SK-N-DZ (cell line): ENCODE measurements around the gene TBX4.

Experiments used
- DNase-seq: peaks from one replicate; pipeline ENCODE4 v3.0.0-alpha.2; 2015; ENCODE audit warnings: low spot score

The TBX4 gene

DNA sequence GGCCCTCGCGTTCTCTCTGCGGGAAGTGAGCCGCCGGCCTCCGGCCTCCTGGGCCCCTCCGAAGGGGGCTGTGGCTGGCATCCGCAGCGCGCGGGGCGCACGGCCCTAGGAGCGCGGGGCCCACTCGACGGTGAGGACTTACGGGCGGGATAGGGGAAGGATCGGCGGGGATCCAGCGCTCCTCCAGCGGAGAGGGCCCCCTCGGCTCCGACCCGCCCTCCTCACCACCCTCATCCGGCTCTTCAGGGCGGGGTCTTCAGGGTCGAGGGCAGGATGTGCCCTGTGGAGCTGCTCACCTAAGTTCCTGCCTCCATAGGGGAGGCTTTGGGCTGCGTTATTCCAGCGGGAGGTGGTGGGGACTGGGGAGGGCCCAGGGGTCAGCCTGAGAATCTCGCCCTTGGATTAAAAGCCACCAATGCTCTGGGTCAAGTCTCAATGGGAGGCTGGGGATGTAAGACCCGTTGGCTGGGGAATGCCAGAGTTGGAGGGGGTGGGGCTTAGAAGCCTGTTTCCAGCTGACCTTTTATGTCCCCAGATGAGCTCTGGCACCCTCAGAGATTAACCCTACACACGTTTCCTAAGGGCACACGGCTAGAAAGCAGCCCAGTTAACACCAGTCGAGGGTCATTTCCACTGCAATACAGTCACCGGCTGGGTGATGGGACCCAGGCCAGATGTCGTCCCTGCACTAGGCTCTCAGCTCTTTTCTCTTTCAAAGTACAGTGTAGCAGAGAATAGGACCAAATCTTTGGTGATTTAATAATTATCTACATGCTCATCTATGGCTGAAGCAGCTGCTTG is 39.2 kb upstream of the TBX4 start:
- DNase-seq, result peak; percentile 82

GRCh38 chr17:61413661-61414126 is 38.5 kb upstream of the TBX4 start:
- no peak for DNase-seq

DNA sequence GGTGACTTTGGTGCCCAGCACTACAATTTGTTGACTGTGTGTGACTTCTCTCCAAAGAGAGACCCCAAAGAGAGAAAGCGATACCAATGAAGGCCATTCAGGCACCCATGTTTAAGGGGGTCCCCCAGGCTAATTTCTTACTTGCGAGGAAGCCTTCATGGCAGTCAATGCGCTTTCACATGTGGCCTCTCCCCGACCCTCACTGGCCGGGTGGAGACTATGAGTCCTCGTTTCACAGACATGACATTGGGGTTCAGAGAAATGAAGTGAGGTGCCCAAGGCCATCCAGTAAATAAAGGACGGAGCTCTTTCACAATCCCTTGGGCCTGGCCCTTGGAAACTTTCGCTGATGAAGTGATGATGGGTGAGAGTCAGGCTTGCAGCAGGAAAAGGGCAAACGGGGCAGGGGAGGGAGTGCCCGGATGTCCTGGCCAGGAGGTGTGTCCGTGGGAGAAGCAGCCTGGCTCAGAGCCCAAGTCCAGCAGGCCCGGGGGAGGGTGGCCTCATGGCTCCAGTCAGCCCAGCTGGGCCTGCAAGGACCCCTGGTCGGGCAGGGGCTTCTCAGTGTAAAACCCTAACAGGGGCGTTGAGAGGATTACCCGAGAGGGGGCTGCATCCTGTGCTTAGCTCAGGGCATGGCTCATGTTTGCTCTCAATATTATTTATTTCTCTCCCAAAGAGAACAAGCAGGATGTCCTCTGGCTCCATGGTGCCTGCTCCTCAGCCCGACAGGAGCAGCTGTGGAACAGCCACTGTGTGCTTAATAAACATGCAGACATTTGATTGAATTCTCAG is 37.9 kb upstream of the TBX4 start:
- DNase-seq, result peak; percentile 38

GRCh38 chr17:61414936-61415251 is 37.3 kb upstream of the TBX4 start:
- peak; percentile 16 for DNase-seq

DNA sequence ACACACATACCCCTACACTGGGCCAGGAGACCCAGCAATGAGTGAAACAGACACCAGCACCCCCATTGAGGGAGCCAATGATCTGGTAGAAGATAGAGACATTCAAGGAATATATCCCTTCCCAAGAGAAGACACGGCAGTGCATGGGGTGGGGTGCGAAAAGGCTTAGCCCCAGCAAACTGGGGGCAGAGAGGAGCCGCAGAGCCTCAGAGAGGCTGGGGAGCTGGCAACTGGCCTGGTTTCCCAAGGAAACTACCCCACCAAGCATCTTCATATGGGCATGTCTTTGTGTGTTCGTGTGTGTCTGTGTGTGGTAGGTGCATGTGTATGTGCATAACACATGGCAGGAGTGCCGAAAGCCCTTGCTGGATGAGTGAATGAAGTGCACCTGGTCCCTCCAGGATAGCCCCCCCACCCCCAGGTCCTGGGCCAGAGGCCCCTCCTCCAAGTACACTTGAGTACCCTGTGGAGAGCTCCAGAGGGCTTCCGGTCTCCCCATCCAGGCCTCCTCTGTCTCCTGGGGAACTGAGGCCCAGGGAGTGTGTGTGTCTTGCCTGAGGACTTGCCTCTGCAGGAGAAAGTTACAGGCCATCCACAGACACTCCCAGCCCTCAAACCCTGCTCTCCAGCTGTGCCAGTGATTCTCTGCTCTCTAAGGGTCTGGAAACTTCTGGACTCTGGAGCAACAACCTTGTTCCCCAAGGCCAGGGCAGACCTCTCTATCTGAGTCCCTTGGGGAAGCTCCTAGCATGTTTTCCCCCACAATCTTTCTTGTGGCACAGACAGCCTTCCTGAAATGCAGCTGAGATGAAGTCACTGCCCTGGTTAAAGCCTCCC is 36.6 kb upstream of the TBX4 start:
- peak; percentile 54 for DNase-seq

DNA sequence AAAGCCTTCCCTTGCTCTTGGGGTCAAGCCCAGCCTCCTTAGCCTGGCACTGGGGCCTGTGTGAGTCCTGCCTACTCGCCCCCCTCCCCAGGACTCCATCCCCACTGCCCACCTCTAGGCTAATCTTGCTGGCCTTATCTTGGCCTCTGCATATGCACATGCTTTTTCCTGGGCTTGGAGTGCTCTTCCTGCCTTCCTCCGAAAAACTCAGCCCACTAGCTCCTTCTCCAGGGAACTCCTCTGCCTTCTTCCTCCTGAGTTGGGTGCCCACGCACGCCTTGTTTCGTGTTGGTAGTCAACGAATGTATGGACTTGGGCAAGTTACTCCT is 36.0 kb upstream of the TBX4 start:
- DNase-seq, result no peak

DNA sequence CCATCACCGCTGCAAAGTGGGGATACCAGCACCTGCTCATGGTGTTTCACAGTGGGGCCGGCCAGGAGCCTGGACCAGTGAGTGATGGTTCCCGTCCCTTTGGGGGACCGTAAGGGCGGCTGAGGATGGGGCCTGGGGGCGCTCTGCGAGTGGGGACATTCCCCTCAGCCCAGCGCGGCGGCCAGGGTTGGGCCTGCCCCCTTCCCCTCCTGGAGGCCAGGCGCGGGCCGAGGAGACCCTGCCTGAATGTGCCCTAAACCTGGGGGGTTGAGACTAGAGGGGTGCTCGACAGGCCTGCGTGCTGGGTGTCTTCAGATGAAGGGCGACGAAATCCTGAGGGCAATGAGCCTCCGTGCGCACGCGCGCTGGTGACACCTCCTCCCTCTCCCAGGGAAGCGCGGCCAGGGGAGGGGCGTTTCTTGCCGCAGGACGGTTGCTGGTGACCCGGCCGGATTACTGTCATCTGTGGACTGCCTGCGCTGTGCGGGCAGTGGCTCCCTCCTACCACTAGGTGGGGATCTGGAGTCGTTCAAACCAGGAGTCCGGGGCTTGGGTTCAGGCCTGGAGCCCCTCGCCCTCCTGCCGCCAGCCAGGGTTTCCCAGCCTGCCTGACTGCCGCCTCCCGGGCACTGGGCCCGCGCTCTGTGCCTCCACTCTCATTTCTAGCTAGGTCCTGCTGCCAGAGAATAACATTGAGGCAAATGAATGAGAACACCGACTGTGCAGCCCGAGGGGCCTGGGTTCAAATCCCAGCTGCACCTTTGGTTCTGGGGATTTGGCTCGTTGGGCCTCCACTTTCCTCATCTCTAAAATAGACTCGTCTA is 35.5 kb upstream of the TBX4 start:
- peak; percentile 97 for DNase-seq

DNA sequence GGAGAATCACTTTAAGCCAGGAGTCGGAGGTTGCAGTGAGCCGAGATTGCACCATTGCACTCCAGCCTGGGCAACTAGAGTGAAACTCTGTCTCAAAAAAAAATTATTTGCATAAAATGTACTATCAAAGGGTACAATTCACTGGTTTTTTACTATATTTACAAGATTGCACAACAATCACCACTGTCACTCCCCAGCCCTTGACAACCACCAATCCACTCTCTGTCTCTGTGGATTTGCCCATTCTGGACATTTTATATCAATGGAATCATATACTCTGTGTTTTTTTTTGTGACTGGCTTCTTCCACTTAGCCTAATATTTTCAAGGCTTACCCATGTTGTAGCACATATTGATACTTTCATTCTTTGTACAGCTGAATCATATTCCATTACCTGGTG is 33.8 kb upstream of the TBX4 start:
- DNase-seq, result no peak

DNA sequence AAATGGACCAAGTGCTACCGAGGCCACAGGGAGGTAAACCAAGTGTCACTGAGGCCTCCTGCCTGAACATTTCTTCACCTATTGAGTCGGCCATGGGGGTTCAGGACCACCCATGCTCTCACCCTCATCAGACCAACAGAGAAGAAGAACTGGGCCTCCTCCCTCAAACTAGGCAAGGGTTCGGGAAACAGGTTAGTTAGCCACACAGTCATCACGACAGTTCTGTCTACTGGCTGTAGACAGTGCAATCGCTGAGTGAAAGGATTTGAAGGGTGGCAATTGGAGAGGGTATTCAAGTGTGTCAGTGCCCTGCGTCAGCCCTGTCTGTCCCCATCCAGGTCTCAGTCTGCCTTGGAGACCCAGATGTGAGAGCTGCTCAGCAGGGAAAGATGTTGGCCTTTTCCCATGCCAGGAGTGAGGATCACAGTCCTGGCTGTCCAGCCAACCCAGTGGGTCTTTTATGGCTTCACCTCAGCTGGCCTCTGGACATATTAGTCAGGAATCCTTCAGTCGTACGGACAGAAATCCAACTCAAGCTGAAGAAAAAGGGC is 32.7 kb upstream of the TBX4 start:
- no peak for DNase-seq

- DNase-seq, result no peak
Measured at GRCh38 chr17:61420052-61420451, 32.2 kb upstream of the TBX4 start.

DNA sequence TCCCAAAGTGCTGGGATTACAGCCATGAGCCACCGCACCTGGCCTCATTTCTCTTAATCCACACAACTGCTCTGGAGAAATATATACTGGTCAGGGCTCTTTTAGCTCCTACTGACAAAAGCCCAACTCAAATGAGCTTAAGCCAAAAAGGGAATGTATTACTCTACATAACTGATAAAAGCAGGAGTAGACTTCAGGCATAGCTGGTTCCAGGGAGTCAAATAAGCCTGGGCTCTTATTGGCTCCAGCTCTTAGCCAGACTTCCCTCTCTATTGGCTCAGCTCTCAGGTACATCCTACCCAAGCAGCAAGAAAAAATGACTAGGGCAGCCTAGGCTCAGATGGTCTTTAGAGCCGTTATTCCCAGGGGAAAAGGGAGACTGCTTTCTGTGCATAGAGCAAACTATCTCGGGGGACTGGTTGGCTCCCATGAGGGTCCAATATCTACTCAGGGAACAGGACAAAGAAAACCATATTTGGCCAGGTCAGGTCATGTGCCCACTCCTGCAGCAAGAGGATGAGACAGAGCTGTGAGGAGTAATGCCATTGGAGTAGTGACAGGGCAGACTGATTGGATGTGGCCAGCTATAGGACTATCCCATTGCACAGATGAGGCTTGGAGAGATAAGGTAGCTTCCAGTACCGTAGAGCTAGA is 31.4 kb upstream of the TBX4 start:
- no peak for DNase-seq

GRCh38 chr17:61421460-61421859 is 30.8 kb upstream of the TBX4 start:
- DNase-seq, result no peak

DNA sequence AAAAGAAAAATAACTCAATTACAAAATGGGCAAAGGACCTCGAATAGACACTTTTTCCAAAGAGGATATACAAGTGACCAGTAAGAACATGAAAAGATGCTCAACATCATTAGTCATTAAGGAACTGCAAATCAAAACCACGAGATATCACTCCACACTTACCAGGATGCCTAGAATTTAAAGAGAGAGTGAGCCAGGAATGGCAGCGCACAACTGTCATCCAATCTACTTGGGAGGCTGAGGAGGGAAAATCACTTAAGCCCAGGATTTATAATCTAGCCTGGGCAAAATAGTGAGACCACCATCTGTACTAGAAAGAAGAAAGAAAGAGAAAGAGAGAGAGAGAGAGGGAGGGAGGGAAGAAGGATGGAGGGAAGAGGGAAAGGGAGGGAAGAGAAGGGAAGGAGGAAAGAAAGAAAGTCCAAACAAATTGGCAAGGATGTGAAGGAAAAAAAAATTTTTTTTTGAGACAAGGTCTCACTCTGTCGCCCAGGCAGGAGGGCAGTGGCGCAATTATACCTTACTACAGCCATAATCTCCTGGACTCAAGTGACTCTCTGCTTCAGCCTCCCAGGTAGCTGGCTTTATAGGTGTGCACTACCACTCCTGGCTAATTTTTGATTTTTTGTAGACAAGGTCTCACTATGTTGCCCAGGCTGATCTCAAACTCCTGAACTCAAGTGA is 30.0 kb upstream of the TBX4 start:
- DNase-seq, result no peak

DNA sequence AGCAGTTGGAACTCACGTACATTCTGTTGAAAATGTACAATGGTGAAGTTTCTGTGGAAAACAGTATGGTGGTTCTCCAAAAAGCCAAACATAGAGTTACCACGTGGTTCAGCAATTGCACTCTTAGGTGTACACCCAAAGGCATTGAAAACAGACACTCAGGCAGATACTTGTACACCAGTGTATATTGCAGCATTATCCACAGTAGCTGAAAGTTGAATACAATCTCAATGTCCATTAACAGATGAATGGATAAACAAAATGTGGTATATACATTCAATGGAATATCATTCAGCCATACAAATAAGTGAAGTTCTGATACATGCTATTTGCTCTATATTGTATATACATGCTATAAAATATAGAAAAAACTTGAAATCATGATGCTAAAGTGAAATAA is 29.4 kb upstream of the TBX4 start:
- DNase-seq, result no peak

- no peak for DNase-seq
Measured at GRCh38 chr17:61423967-61424649, 28.1 kb upstream of the TBX4 start.

DNA sequence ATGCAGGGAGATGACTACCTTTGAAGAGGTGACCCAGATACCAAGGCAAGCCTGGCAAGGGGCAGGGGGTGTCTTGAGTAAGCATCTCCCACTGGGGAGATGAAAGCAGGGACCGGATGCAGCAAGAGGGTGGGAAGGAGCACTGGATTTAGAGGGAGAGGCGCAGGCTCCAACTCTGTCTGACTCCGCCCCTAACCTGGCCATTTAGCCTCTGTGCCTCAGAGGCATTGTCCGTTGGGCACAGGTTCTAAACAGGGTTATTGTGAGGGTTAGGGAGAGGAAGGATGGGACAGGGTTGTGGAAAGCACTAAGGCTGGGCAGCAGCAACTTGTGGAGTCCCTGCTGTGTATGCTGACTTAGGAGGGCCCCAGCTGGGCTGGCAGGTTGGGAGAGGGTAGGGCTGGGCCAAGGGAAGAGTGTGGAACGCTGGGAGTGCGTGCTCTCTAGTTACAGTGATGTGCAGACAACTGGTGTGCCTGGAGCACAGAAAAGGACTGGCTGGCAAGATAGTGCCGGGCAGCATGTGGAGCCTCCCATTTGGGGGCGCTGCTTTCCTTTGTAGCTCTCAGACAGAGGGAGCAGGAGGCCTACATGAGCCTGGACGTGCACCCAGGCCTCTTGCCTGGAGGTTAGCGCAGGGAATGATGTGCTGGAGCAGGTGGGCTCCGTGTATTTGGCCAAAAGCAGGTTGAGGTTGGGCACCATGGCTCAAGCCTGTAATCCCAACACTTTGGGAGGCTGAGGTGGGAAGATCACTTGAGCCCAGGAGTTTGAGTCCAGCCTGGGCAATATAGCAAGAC is 26.3 kb upstream of the TBX4 start:
- peak; percentile 68 for DNase-seq

GRCh38 chr17:61426482-61427304 is 25.5 kb upstream of the TBX4 start:
- DNase-seq, result no peak

- DNase-seq, result no peak
Measured at GRCh38 chr17:61427567-61427966, 24.7 kb upstream of the TBX4 start.
